ENCODE data around the gene LYPD6B. TPM values are rescaled to one million over a fixed set of nuclear protein-coding genes. Genes with fewer than 3 reads are reported as not detected.

LYPD6B gene
- total and polyA plus RNA-seq, 4 donors, result 0.13 to 0.59 (median 0.14) TPM

DNA sequence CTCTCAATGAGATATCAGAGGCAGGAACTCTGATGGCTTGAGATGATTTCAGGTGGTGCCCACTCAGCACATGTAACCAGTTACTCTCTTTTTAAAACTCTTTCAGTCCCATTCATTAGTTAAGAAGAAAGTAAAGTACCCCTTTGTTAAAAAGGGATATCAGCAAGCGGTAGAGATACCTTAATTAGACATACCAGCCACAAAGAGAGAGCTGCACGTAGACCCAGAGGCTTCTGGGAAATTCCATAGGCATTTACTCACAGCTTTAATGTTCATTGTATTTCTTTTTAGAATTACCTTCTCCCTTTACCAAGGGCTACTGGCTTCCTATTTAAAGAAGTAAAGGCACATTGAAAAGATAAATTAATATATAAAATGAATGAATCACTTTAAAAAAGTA is 63.3 kb downstream of the LYPD6B start:
- peaks cover 0 to 15% (median 6%) of the 10 kb centered on the region in 4 donors for H3K4me1 ChIP-seq (ENCODE audit: control insufficient read depth in 4 of 4, insufficient read depth in 4 of 4, low read length in 3 of 4)
- no peaks in the 10 kb centered on the region for H3K27me3 ChIP-seq (ENCODE audit: control insufficient read depth in 4 of 4, insufficient read depth in 4 of 4, low read length in 3 of 4)
- no peak for DNase-seq (ENCODE audit: low spot score)
- no peak overlapping the region for H3K4me3 ChIP-seq (ENCODE audit: low read depth in 1 of 3, low read length in 3 of 3)
- no peaks in the 10 kb centered on the region for H3K36me3 ChIP-seq (ENCODE audit: control insufficient read depth in 4 of 4, insufficient read depth in 3 of 4, low read depth in 1 of 4, low read length in 3 of 4)
- no peak overlapping the region for H3K9ac ChIP-seq (ENCODE audit: low read depth in 1 of 2, low read length in 2 of 2)
- H3K9me3 ChIP-seq (ENCODE audit: control insufficient read depth in 4 of 4, low read length in 3 of 4), result no peaks in the 10 kb centered on the region
- TF ChIP-seq HNF4A (conservative IDR thresholded peaks at IDR 0.05) (no peak), EGR1 (IDR thresholded peaks at IDR 0.05; ENCODE audit: low read depth in 2 of 2) (no peak), TAF1 (conservative IDR thresholded peaks at IDR 0.05) (no peak), RAD21 (IDR thresholded peaks at IDR 0.05) (no peak), YY1 (IDR thresholded peaks at IDR 0.05) (no peak), SP1 (IDR thresholded peaks at IDR 0.05) (no peak), GABPA (IDR thresholded peaks at IDR 0.05 in 1 of 2, conservative IDR thresholded peaks at IDR 0.05 in 1 of 2) (no peak), RXRA (IDR thresholded peaks at IDR 0.05) (no peak), HNF4G (IDR thresholded peaks at IDR 0.05) (no peak), FOXA1 (IDR thresholded peaks at IDR 0.05) (no peak), NR2F2 (IDR thresholded peaks at IDR 0.05) (no peak), JUND (IDR thresholded peaks at IDR 0.05) (no peak), FOXA2 (IDR thresholded peaks at IDR 0.05) (no peak)
- TF ChIP-seq, protein P1, sequence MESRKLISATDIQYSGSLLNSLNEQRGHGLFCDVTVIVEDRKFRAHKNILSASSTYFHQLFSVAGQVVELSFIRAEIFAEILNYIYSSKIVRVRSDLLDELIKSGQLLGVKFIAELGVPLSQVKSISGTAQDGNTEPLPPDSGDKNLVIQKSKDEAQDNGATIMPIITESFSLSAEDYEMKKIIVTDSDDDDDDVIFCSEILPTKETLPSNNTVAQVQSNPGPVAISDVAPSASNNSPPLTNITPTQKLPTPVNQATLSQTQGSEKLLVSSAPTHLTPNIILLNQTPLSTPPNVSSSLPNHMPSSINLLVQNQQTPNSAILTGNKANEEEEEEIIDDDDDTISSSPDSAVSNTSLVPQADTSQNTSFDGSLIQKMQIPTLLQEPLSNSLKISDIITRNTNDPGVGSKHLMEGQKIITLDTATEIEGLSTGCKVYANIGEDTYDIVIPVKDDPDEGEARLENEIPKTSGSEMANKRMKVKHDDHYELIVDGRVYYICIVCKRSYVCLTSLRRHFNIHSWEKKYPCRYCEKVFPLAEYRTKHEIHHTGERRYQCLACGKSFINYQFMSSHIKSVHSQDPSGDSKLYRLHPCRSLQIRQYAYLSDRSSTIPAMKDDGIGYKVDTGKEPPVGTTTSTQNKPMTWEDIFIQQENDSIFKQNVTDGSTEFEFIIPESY (IDR thresholded peaks at IDR 0.05), result no peak
- TF ChIP-seq, protein P2, sequence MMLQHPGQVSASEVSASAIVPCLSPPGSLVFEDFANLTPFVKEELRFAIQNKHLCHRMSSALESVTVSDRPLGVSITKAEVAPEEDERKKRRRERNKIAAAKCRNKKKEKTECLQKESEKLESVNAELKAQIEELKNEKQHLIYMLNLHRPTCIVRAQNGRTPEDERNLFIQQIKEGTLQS (IDR thresholded peaks at IDR 0.05), result no peak
- TF ChIP-seq, protein P3, sequence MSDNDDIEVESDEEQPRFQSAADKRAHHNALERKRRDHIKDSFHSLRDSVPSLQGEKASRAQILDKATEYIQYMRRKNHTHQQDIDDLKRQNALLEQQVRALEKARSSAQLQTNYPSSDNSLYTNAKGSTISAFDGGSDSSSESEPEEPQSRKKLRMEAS (IDR thresholded peaks at IDR 0.05), result no peak
- TF ChIP-seq, protein P4, sequence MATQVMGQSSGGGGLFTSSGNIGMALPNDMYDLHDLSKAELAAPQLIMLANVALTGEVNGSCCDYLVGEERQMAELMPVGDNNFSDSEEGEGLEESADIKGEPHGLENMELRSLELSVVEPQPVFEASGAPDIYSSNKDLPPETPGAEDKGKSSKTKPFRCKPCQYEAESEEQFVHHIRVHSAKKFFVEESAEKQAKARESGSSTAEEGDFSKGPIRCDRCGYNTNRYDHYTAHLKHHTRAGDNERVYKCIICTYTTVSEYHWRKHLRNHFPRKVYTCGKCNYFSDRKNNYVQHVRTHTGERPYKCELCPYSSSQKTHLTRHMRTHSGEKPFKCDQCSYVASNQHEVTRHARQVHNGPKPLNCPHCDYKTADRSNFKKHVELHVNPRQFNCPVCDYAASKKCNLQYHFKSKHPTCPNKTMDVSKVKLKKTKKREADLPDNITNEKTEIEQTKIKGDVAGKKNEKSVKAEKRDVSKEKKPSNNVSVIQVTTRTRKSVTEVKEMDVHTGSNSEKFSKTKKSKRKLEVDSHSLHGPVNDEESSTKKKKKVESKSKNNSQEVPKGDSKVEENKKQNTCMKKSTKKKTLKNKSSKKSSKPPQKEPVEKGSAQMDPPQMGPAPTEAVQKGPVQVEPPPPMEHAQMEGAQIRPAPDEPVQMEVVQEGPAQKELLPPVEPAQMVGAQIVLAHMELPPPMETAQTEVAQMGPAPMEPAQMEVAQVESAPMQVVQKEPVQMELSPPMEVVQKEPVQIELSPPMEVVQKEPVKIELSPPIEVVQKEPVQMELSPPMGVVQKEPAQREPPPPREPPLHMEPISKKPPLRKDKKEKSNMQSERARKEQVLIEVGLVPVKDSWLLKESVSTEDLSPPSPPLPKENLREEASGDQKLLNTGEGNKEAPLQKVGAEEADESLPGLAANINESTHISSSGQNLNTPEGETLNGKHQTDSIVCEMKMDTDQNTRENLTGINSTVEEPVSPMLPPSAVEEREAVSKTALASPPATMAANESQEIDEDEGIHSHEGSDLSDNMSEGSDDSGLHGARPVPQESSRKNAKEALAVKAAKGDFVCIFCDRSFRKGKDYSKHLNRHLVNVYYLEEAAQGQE (IDR thresholded peaks at IDR 0.05), result no peak
- TF ChIP-seq, protein P5, sequence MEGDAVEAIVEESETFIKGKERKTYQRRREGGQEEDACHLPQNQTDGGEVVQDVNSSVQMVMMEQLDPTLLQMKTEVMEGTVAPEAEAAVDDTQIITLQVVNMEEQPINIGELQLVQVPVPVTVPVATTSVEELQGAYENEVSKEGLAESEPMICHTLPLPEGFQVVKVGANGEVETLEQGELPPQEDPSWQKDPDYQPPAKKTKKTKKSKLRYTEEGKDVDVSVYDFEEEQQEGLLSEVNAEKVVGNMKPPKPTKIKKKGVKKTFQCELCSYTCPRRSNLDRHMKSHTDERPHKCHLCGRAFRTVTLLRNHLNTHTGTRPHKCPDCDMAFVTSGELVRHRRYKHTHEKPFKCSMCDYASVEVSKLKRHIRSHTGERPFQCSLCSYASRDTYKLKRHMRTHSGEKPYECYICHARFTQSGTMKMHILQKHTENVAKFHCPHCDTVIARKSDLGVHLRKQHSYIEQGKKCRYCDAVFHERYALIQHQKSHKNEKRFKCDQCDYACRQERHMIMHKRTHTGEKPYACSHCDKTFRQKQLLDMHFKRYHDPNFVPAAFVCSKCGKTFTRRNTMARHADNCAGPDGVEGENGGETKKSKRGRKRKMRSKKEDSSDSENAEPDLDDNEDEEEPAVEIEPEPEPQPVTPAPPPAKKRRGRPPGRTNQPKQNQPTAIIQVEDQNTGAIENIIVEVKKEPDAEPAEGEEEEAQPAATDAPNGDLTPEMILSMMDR (IDR thresholded peaks at IDR 0.05; ENCODE audit: low read depth, low read length, missing input control), result no peak
- WGBS, result 91% methylated on average over 2 of the region's 2 CpGs
- no peak overlapping the region for H3K27ac ChIP-seq (ENCODE audit: low read depth in 1 of 2, low read length in 2 of 2)
